NOMO-1 treated with DMSO at 0.1 percent for 48 hours (cell line): ENCODE results near the gene CDCP1.

Source experiments
- DNase-seq: peaks from one replicate; lab custom pipeline; 2025; ENCODE audit not compliant: unreplicated experiment; lab: John Stamatoyannopoulos, UW

CDCP1 gene

GRCh38 chr3:45140141-45140769, 5.9 kb downstream of the CDCP1 start:
- no peak for DNase-seq

GRCh38 chr3:45139372-45140140, 6.6 kb downstream of the CDCP1 start:
- DNase-seq, result no peak

- no peak for DNase-seq
Measured at GRCh38 chr3:45137656-45138181, 8.5 kb downstream of the CDCP1 start.

- DNase-seq, result no peak
Measured at GRCh38 chr3:45135959-45136358, 10.2 kb downstream of the CDCP1 start.

- DNase-seq, result no peak
Measured at GRCh38 chr3:45134758-45135521, 11.2 kb downstream of the CDCP1 start.

- no peak for DNase-seq
Measured at GRCh38 chr3:45132568-45133211, 13.5 kb downstream of the CDCP1 start.

GRCh38 chr3:45131201-45131600, 15.0 kb downstream of the CDCP1 start:
- no peak for DNase-seq

- DNase-seq, result no peak
Measured at GRCh38 chr3:45130476-45130875, 15.7 kb downstream of the CDCP1 start.

- DNase-seq, result no peak
Measured at GRCh38 chr3:45128950-45129349, 17.2 kb downstream of the CDCP1 start.

GRCh38 chr3:45127130-45127822, 18.9 kb downstream of the CDCP1 start:
- DNase-seq, result no peak

- no peak for DNase-seq
Measured at GRCh38 chr3:45126730-45127129, 19.4 kb downstream of the CDCP1 start.

- DNase-seq, result no peak
Measured at GRCh38 chr3:45125550-45126026, 20.6 kb downstream of the CDCP1 start.

- DNase-seq, result no peak
Measured at GRCh38 chr3:45124956-45125355, 21.2 kb downstream of the CDCP1 start.

GRCh38 chr3:45124352-45124751, 21.8 kb downstream of the CDCP1 start:
- DNase-seq, result no peak

GRCh38 chr3:45123581-45124269, 22.5 kb downstream of the CDCP1 start:
- no peak for DNase-seq

- DNase-seq, result peak; percentile 77
Measured at GRCh38 chr3:45123030-45123429, 23.1 kb downstream of the CDCP1 start.

GRCh38 chr3:45120359-45121158, 25.6 kb downstream of the CDCP1 start:
- no peak for DNase-seq

GRCh38 chr3:45119824-45120358, 26.3 kb downstream of the CDCP1 start:
- DNase-seq, result no peak

- DNase-seq, result no peak
Measured at GRCh38 chr3:45119376-45119775, 26.8 kb downstream of the CDCP1 start.
